GM18507 (cell line): ENCODE measurements around the gene COL26A1.

ENCODE experiments used
- DNase-seq: peaks from one replicate; pipeline ENCODE4 v3.0.0; 2011; ENCODE audit warnings: low read depth; ENCODE audit not compliant: insufficient read length; ENCODE audit errors: extremely low spot score
- FAIRE-seq: peaks from 2 replicates; lab custom pipeline; 2011; peaks lifted over from hg19 to GRCh38; lab: Jason Lieb, UNC

The COL26A1 gene

DNA sequence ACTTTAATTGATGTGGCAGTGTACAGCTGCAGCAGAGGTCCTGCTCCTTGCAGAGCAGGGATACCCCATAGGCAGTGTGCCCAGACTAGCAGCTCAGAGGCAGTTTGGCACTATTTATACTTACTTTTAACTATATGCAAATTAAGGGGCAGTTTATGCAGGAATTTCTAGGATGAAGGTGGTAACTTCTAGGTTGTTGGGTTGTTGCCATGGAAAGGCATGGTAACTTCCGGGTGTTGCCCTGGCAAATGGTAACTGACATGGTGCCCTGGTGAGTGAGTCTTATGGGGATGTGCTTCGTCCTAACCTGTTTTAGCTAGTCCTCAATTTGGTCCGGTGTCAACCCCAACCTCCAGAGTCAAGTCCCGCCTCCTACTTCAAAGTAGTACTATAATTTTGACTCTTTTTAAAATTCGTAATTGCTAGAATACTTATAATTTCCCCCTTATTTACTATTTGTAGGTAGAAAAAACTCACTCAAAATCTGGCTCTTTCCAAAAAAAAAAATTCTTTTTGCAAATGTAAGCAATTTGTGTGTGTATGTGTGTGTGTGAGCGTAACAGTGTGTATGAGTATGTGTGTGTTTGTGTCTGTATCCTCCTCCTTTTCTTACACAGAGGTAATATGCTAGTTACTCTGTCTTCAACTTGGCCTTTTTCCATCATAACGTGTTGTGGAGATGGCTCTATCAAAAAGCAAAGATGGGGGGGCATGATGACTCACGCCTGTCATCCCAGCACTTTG lies 5.9 kb downstream of the COL26A1 start:
- FAIRE-seq = no peak
- DNase-seq = no peak

- FAIRE-seq (no peak), DNase-seq (no peak)
Measured at GRCh38 chr7:101370836-101371235, 8.2 kb downstream of the COL26A1 start.

DNA sequence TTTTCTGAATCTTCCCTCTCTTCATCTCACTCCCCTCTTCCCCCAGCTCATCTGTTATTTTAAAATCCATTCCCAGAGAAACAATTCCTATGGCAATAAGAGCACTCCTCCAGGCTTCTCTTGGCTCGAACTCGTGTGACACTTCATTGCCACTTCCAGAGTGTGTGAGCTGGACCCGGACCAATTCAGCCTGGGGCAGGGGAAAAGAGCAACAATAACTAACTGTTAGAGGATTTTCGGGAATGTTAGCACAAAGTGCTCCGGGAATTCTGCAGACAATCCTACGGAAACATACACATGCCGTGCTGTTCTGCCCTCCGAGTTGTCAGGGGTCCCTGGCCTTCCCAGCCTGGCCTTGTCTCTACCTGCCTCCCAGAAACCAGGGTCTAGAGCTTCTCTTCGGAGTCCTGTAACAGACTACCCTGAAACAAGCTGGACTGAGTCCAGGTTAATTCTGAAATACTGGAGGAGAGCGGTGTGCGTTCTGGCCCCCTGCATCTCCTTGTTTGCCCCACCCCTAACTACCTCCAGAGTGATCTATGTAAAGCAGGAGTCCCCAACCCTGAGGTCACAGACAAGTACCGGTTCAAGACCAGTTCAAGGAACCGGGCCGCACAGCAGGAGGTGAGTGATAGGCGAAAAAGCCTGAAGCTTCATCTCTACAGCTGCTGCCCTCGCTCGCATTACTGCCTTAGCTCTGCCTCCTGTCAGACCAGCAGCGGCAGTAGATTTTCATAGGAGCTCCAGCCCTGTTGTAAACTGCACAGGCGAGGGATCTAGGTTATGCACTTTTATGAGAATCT lies 11.3 kb downstream of the COL26A1 start:
- DNase-seq (no peak), FAIRE-seq (no peak)

GRCh38 chr7:101374990-101375389 lies 12.3 kb downstream of the COL26A1 start:
- DNase-seq (no peak), FAIRE-seq (no peak)

- FAIRE-seq = no peak
Measured at GRCh38 chr7:101376601-101377000, 13.9 kb downstream of the COL26A1 start.

DNA sequence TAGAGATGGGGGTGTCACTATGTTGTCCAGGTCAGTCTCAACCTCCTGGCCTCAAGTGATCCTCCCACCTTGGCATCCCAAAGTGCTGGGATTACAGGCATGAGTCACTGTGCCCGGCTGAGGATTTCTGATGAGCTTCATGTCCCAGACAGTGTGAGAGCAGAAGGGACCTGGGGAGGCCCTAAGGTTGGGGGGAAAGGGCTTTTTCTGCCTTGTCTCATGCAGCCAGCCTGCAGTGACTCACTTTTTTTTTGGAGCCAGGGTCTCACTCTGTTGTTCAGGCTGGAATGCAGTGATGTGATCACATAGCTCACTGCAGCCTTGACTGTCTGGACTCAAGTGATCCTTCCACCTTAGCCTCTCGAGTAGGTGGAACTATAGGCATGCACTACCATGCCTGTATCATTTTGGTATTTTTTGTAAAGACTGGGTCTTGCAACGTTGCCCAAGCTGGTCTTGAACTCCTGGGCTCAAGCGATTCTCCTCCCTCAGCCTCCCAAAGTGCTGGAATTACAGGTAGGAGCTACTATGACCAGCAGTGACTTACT lies 14.6 kb downstream of the COL26A1 start:
- FAIRE-seq = no peak
- no peak for DNase-seq

More at GRCh38 chr7:101376601-101377000, 13.9 kb downstream of the COL26A1 start:
- DNase-seq = no peak

DNA sequence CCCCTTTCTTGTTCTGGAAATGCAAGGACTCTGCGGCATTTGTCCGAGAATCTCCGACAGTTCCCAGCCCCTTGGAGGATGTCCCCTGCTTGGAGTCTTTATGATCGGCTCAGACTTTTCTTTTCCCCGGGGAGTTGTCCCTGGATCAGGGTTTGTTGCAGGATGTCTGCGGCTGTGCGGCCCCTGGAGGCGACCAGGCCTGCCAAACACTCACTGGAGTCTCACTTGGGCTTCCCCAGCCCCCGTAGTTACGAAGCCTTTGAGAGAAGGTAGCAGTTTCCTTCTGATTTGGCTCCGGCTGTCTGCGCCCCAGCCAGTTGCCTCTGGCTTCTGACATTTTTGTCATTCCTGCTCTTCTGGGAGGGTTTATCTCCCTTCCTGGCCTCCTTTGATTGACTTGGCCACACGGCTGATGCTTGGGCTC lies 16.1 kb downstream of the COL26A1 start:
- no peak for DNase-seq
- no peak for FAIRE-seq

GRCh38 chr7:101379302-101379701 lies 16.6 kb downstream of the COL26A1 start:
- FAIRE-seq (no peak), DNase-seq (no peak)

DNA sequence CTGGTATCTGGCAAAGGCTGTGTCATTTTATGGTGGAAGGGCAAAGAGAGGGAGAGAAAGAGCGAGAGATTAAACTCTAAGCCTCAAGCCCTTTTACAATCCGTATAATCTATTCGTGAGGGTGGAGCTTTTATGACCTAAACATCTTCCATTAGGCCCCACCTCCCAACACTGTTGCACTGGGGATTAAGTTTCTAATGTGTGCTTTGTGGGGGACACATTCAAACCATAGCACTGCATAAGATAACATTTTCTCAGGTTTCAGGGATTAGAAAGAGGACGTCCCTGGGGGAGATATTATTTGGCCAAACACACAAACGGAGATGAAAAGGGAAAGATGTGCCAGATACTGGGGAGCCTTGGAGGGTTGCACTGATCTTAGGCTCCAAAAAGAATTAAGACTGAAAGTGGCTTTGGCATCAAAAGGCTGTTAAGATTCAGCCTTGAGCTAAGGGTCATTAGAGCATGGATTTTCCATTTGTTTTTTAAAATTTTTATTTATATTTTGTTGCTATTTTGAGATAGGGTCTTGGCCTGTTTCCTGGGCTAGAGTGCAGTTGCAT lies 19.0 kb downstream of the COL26A1 start:
- DNase-seq (no peak), FAIRE-seq (no peak)

- DNase-seq = no peak
- no peak for FAIRE-seq
Measured at GRCh38 chr7:101382937-101383336, 20.3 kb downstream of the COL26A1 start.

GRCh38 chr7:101386177-101386557 lies 23.5 kb downstream of the COL26A1 start:
- no peak for DNase-seq
- FAIRE-seq = no peak

GRCh38 chr7:101386558-101387231 lies 24.0 kb downstream of the COL26A1 start:
- no peak for FAIRE-seq

GRCh38 chr7:101390901-101391301 lies 28.2 kb downstream of the COL26A1 start:
- FAIRE-seq (peak; percentile 96), DNase-seq (peak; percentile 77)

More at GRCh38 chr7:101386558-101387231, 24.0 kb downstream of the COL26A1 start:
- no peak for DNase-seq

DNA sequence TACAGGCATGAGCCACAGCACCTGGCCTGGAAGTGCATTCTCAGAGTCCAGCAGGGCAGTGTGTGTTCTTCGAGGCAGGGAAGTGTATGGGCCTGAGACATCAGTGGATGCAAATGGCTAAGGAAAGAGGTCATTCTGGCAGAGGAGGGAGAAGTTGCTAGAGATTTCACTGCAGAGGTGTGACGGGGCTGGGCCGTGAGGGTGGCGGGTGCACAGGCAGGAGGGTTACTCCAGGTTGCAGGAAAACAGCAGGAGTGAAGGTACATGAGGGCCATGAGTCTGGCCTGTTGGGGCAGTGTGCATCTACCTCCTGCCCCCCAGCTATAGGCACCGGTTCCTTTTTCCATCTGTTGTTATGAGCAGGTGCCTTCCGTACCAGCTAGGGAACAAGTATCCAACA lies 29.3 kb downstream of the COL26A1 start:
- DNase-seq (no peak), FAIRE-seq (no peak)

DNA sequence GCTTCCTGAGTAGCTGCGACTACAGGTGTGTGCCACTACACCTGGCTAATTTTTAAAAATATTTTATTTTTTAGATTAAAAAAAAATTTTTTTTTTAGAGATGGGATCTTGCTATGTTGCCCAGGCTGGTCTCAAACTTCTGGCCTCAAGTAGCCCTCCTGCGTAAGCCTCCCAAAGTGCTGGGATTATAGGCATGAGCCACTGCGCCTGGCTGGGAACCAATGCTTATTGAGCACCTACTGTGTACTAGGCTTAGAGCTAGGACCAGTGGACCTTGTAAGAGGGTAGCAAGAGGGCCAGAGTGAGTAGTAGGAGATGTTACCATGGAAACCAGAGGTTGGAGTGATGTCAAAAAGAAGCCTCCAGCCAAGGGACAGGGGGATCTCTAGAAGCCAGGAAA lies 31.2 kb downstream of the COL26A1 start:
- FAIRE-seq = no peak
- no peak for DNase-seq

GRCh38 chr7:101395376-101395775 lies 32.7 kb downstream of the COL26A1 start:
- DNase-seq (no peak), FAIRE-seq (no peak)

GRCh38 chr7:101397243-101397642 lies 34.6 kb downstream of the COL26A1 start:
- FAIRE-seq = no peak
- no peak for DNase-seq

- no peak for FAIRE-seq
Measured at GRCh38 chr7:101397770-101398324, 35.2 kb downstream of the COL26A1 start.

More at GRCh38 chr7:101397770-101398324, 35.2 kb downstream of the COL26A1 start:
- DNase-seq = no peak
